Esophagus squamous epithelium (tissue), 5 donors: ENCODE data around the gene C12orf42. TPM values are rescaled to one million over a fixed set of nuclear protein-coding genes. Genes with fewer than 3 reads are reported as not detected.

ENCODE experiments used
- DNase-seq: peaks from one replicate; lab custom pipeline; 2025; lab: John Stamatoyannopoulos, UW
- H3K27ac ChIP-seq, 4 donors: fragments of 200-600 bp; sonication (generic); one replicate each; pipeline ENCODE4 v1.5.1; 2016 to 2019; ENCODE audit warnings: mild to moderate bottlenecking in 1 of 4
- H3K27me3 ChIP-seq, 4 donors: fragments of 200-600 bp; sonication (generic); 1 replicate in 3 of 4; 2 replicates in 1 of 4; pipeline versions ENCODE4 v1.5.1 to v1.6.0; 2017 to 2021; ENCODE audit warnings: antibody characterized with exemption in 1 of 4
- H3K36me3 ChIP-seq, 3 donors: fragments of 200-600 bp; sonication (generic); one replicate each; pipeline ENCODE4 v1.5.1; 2016 to 2019
- H3K4me1 ChIP-seq, 3 donors: fragments of 200-600 bp; sonication (generic); one replicate each; pipeline ENCODE4 v1.5.1; 2017 to 2019
- H3K4me3 ChIP-seq, 4 donors: fragments of 200-600 bp; sonication (generic); 1 replicate in 3 of 4; 2 replicates in 1 of 4; pipeline ENCODE4 v1.5.1; 2016 to 2019; ENCODE audit warnings: mild to moderate bottlenecking in 2 of 4, moderate library complexity in 1 of 4
- H3K9me3 ChIP-seq, 3 donors: fragments of 200-600 bp; sonication (generic); one replicate each; pipeline ENCODE4 v1.5.1; 2016 to 2019
- CTCF ChIP-seq, 6 experiments: fragments of 450-650 bp in 4 of 6; fragments of 200-600 bp in 2 of 6; sonication (generic) in 2 of 6; IDR thresholded peaks; one replicate each; pipeline ENCODE4 v1.5.1; 2016 to 2019; ENCODE audit warnings: antibody characterized with exemption in 6 of 6, mild to moderate bottlenecking in 4 of 6, moderate library complexity in 4 of 6
- POLR2A ChIP-seq, 4 donors: fragments of 450-650 bp; IDR thresholded peaks; one replicate each; pipeline ENCODE4 v1.6.1; 2017; ENCODE audit warnings: antibody characterized with exemption in 4 of 4, mild to moderate bottlenecking in 4 of 4, moderate library complexity in 3 of 4
- WGBS, 2 donors: methylation state at CpG; one replicate each; pipeline ENCODE4 v1.1.5; 2018; 5-methylcytosine and 5-hydroxymethylcytosine counted together
- intact Hi-C: fragments of 100-400 bp; cut with DNase I; formaldehyde crosslinking; loops from one replicate; pipeline ENCODE4 v1.15.0; 2022
- total RNA-seq, 4 donors: library from RNA; depleted of rRNA; stranded (reverse); fragments of >200 nt; gene quantifications; one replicate each; pipeline ENCODE4 v1.1.0, GENCODE V29; 2016
- donor health status: DM: yes; HTN: yes; CAD: no.

Gene C12orf42
- total RNA-seq, 4 donors from 2014 or later: not detected

GRCh38 chr12:103273645-103274044 lies 222.1 kb downstream of the C12orf42 start:
- H3K27me3 ChIP-seq: no peaks in the 10 kb centered on the region
- H3K27ac ChIP-seq: no peak overlapping the region
- TF ChIP-seq CTCF (IDR thresholded peaks at IDR 0.05): no peak
- TF ChIP-seq POLR2A (IDR thresholded peaks at IDR 0.05): no peak
- WGBS, 2 donors: 63 to 64% methylated on average over 3 of the region's 3 CpGs
- no peaks in the 10 kb centered on the region for H3K4me1 ChIP-seq
- intact Hi-C loops: no loop called here
- no peak overlapping the region for H3K4me3 ChIP-seq
- DNase-seq: no peak
- H3K9me3 ChIP-seq: no peaks in the 10 kb centered on the region
- H3K36me3 ChIP-seq: no peaks in the 10 kb centered on the region

GRCh38 chr12:103272949-103273348 lies 222.8 kb downstream of the C12orf42 start:
- Histone ChIP-seq H3K4me3 (no peak overlapping the region), H3K4me1 (no peaks in the 10 kb centered on the region), H3K36me3 (no peaks in the 10 kb centered on the region), H3K27ac (no peak overlapping the region), H3K27me3 (no peaks in the 10 kb centered on the region), H3K9me3 (no peaks in the 10 kb centered on the region)
- TF ChIP-seq POLR2A (IDR thresholded peaks at IDR 0.05) (no peak), CTCF (IDR thresholded peaks at IDR 0.05) (no peak)
- WGBS, 2 donors: 71 to 79% methylated on average over 1 of the region's 1 CpG
- no peak for DNase-seq
- intact Hi-C loops: no loop called here

- Histone ChIP-seq H3K9me3 (no peaks in the 10 kb centered on the region), H3K4me3 (no peak overlapping the region), H3K27me3 (no peaks in the 10 kb centered on the region), H3K4me1 (no peaks in the 10 kb centered on the region), H3K36me3 (no peaks in the 10 kb centered on the region), H3K27ac (no peak overlapping the region)
- DNase-seq: no peak
- TF ChIP-seq POLR2A (IDR thresholded peaks at IDR 0.05) (no peak), CTCF (IDR thresholded peaks at IDR 0.05) (no peak)
- intact Hi-C loops: no loop called here
These were observed 225.8 kb downstream of the C12orf42 start for GRCh38 chr12:103269946-103270345.

GRCh38 chr12:103268831-103269514 lies 226.8 kb downstream of the C12orf42 start:
- 41 to 51% methylated on average over 5 of the region's 5 CpGs for WGBS, 2 donors
- H3K4me1 ChIP-seq: no peaks in the 10 kb centered on the region
- no peaks in the 10 kb centered on the region for H3K27me3 ChIP-seq

More at GRCh38 chr12:103268831-103269514, 226.8 kb downstream of the C12orf42 start:
- Histone ChIP-seq H3K4me3 (no peak overlapping the region), H3K27ac (no peak overlapping the region), H3K9me3 (no peaks in the 10 kb centered on the region), H3K36me3 (no peaks in the 10 kb centered on the region)
- intact Hi-C loops: no loop called here
- TF ChIP-seq CTCF (IDR thresholded peaks at IDR 0.05) (no peak), POLR2A (IDR thresholded peaks at IDR 0.05) (no peak)
- DNase-seq: no peak
